GM13976 (cell line): ENCODE data around the gene PELI3.

Source experiments
- DNase-seq: peaks from one replicate; pipeline ENCODE4 v3.0.0; 2012; ENCODE audit warnings: low spot score
- in situ Hi-C: fragments of 300-500 bp; cut with MboI; formaldehyde crosslinking; loops from one replicate; pipeline ENCODE4 v1.12.0; 2022; ENCODE audit warnings: low sequenced_read_pairs, mixed read lengths, inconsistent platforms; ENCODE audit not compliant: unreplicated experiment
- TF ChIP-seq, protein P1 (sequence below): IDR thresholded peaks from 2 replicates; pipeline ENCODE4 v1.5.1; 2012; ENCODE audit warnings: borderline replicate concordance, mild to moderate bottlenecking; ENCODE audit not compliant: insufficient read depth; ENCODE audit errors: extremely low read depth, missing control alignments, control extremely low read depth

PELI3 gene

GRCh38 chr11:66491315-66491935 is 24.7 kb downstream of the PELI3 start:
- DNase-seq, result no peak
- in situ Hi-C loops, result no loop called here
- TF ChIP-seq, protein P1, sequence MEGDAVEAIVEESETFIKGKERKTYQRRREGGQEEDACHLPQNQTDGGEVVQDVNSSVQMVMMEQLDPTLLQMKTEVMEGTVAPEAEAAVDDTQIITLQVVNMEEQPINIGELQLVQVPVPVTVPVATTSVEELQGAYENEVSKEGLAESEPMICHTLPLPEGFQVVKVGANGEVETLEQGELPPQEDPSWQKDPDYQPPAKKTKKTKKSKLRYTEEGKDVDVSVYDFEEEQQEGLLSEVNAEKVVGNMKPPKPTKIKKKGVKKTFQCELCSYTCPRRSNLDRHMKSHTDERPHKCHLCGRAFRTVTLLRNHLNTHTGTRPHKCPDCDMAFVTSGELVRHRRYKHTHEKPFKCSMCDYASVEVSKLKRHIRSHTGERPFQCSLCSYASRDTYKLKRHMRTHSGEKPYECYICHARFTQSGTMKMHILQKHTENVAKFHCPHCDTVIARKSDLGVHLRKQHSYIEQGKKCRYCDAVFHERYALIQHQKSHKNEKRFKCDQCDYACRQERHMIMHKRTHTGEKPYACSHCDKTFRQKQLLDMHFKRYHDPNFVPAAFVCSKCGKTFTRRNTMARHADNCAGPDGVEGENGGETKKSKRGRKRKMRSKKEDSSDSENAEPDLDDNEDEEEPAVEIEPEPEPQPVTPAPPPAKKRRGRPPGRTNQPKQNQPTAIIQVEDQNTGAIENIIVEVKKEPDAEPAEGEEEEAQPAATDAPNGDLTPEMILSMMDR, result no peak

DNA sequence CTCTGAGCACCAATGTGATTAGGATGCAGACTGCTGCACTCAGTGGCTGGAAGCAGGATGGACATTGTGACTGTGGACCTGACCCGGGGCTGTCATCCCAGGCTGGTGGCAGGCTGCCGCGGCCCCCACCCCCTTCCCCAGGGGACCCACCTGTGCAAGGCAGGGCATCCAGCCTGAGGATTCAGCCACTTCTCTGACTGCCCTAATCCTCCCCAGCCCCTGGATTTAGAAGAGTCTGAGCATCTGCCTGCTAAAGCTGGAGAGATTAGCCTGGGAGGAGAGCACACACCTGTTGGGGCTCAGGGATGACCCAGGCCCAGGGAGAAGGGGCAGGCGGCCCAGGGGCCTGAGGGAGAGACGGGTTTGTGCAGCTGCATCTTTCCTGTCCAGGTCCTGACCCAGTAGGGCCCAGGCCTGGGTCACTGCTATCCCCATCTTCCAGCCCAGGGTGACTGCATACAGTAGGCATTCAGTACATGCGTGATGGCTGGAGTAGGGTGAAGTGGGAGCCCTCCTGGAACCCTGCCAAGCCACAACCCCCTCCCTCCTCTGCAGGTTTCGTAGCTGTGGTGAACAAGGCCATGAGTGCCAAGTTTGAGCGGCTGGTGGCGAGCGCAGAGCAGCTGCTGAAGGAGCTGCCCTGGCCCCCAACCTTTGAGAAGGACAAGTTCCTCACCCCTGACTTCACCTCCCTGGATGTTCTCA is 25.6 kb downstream of the PELI3 start:
- in situ Hi-C loops, result no loop called here
- TF ChIP-seq, protein P1, result no peak
- no peak for DNase-seq

DNA sequence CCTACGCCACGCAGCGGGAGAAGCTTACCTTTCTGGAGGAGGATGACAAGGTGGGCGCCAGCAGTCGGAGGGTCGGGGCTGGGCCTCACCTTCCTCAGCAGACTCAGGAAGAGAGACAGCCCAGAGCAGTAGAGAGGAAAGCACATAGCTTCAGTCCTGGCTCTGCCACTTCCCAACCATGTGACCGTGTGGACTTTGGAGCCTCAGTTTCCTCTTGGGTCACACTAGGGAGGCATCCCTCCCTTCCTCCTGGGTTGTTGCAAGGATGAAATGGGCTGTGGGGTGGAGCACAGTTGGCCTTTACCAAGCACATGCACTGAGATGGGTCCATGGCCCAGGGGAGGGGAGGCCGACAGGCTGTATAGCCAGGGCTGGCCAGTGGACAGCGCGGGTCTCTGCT is 26.4 kb downstream of the PELI3 start:
- no peak for DNase-seq
- in situ Hi-C loops, result no loop called here
- TF ChIP-seq, protein P1, result no peak

DNA sequence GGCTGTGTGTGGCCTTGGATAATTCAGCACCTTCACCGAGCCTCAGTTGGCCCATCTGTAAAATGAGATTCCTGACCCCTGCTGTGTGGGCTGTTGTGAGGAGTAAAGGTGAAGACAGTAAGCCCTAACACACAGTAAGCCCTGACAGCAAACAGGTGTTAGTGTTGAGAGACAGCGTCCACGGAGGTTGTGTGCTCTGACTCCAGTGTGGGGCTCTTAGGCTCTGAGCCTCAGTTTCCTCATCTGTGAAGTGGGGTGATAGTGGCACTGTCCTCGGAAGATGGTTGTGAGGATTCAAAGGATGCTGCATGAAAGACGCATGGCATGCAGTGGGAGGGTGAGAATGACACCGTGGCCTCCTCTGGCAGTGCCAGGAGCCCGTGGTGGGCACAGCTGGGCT is 27.8 kb downstream of the PELI3 start:
- DNase-seq, result no peak
- TF ChIP-seq, protein P1, result no peak

GRCh38 chr11:66494935-66495334 is 28.2 kb downstream of the PELI3 start:
- in situ Hi-C loops, result no loop called here
- no peak for DNase-seq
- TF ChIP-seq, protein P1, result no peak

More for the DNA sequence above, 27.8 kb downstream of the PELI3 start:
- in situ Hi-C loops, result no loop called here

GRCh38 chr11:66495401-66495854 is 28.7 kb downstream of the PELI3 start:
- TF ChIP-seq, protein P1, result no peak
- in situ Hi-C loops, result no loop called here
- no peak for DNase-seq
